Vagina (tissue), 2 donors: Measurements from ENCODE around the gene HECW1. TPM values are rescaled to one million over a fixed set of nuclear protein-coding genes. Genes with fewer than 3 reads are reported as not detected.

Source experiments
- DNase-seq, 2 donors: peaks; one replicate each; pipeline ENCODE4 v3.0.0-alpha.2; 2017; ENCODE audit errors: extremely low spot score in 2 of 2
- H3K27ac ChIP-seq: fragments of 200-600 bp; sonication (generic); one replicate; pipeline ENCODE4 v1.5.1; 2019
- H3K27me3 ChIP-seq: fragments of 200-600 bp; sonication (generic); one replicate; pipeline ENCODE4 v1.5.1; 2019
- H3K36me3 ChIP-seq, 2 donors: fragments of 200-600 bp; sonication (generic); one replicate each; pipeline ENCODE4 v1.5.1; 2017 to 2019
- H3K4me1 ChIP-seq: fragments of 200-600 bp; sonication (generic); one replicate; pipeline ENCODE4 v1.5.1; 2019
- H3K4me3 ChIP-seq, 2 donors: fragments of 200-600 bp; sonication (generic); 1 replicate in 1 of 2; 2 replicates in 1 of 2; pipeline ENCODE4 v1.5.1; 2016 to 2019
- H3K9me3 ChIP-seq: fragments of 200-600 bp; sonication (generic); one replicate; pipeline ENCODE4 v1.5.1; 2019
- POLR2A ChIP-seq, 2 donors: fragments of 450-650 bp; IDR thresholded peaks; one replicate each; pipeline ENCODE4 v1.6.1; 2017; ENCODE audit warnings: antibody characterized with exemption in 2 of 2, mild to moderate bottlenecking in 2 of 2, moderate library complexity in 2 of 2
- POLR2AphosphoS5 ChIP-seq, 2 donors: sonication (generic); formaldehyde crosslinking; IDR thresholded peaks; one replicate each; pipeline ENCODE4 v1.9.0; 2017; ENCODE audit warnings: antibody characterized with exemption in 2 of 2, mild to moderate bottlenecking in 2 of 2, low read depth in 1 of 2; ENCODE audit not compliant: insufficient read depth in 1 of 2
- intact Hi-C: fragments of 100-400 bp; cut with DNase I; formaldehyde crosslinking; loops from one replicate; pipeline ENCODE4 v1.15.1; 2023
- total RNA-seq: library from RNA; depleted of rRNA; stranded (reverse); fragments of >200 nt; gene quantifications from one replicate; pipeline ENCODE4 v1.2.3, GENCODE V29; 2016
- TF ChIP-seq, protein P1 (sequence below), 3 experiments: fragments of 450-650 bp in 2 of 3; fragments of 200-600 bp in 1 of 3; sonication (generic) in 1 of 3; IDR thresholded peaks; one replicate each; pipeline ENCODE4 v1.5.1; 2017 to 2019; ENCODE audit warnings: antibody characterized with exemption in 3 of 3, mild to moderate bottlenecking in 2 of 3, moderate library complexity in 2 of 3

Gene HECW1
- total RNA-seq, 1 donor from 2014 or later, result 2.5 TPM

DNA sequence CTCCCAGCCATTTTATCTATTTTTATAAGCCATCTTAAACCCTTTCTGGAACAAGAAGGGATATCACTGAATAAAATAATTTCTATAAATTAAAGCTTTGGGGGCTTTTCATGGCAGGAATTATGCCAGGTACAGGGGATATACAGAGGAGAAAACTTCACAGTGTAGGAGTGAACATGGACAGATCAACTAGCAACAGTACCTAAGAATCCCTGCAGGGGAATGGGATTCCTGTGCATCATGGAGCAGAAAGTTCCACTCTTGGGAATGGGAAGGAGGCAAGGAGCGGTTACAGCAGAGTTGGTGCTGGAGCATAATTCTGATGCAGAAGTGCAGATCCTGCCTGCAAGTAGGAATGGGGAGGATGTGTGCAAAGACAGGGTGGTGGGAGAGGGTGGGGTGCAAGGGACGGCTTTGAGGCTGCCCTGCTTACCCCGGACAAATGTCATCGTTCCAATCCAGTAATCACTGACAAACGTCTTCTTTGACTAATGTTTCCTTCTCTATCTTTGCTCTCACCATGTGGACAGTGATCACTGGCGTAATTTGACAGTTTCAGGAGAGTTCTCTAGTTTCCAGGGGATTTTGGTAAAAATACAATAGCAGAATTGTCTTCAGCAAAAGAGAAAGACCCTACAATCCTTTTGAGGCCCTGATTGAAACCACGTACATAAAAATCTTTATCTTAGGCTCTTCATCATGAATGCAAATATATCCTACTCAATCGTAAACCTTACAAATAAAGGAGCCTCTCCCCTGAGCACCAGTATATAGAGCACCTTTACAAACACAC, 196.7 kb downstream of the HECW1 start:
- DNase-seq, result no peak
- Histone ChIP-seq H3K27ac (no peak overlapping the region), H3K27me3 (no peaks in the 10 kb centered on the region), H3K36me3 (no peaks in the 10 kb centered on the region), H3K4me3 (no peak overlapping the region), H3K4me1 (no peaks in the 10 kb centered on the region), H3K9me3 (no peaks in the 10 kb centered on the region)
- TF ChIP-seq, protein P1, sequence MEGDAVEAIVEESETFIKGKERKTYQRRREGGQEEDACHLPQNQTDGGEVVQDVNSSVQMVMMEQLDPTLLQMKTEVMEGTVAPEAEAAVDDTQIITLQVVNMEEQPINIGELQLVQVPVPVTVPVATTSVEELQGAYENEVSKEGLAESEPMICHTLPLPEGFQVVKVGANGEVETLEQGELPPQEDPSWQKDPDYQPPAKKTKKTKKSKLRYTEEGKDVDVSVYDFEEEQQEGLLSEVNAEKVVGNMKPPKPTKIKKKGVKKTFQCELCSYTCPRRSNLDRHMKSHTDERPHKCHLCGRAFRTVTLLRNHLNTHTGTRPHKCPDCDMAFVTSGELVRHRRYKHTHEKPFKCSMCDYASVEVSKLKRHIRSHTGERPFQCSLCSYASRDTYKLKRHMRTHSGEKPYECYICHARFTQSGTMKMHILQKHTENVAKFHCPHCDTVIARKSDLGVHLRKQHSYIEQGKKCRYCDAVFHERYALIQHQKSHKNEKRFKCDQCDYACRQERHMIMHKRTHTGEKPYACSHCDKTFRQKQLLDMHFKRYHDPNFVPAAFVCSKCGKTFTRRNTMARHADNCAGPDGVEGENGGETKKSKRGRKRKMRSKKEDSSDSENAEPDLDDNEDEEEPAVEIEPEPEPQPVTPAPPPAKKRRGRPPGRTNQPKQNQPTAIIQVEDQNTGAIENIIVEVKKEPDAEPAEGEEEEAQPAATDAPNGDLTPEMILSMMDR (IDR thresholded peaks at IDR 0.05), result no peak
- no peak for TF ChIP-seq POLR2AphosphoS5 (IDR thresholded peaks at IDR 0.05; ENCODE audit: insufficient read depth in 1 of 2, low read depth in 1 of 2)
- no peak for TF ChIP-seq POLR2A (IDR thresholded peaks at IDR 0.05)
- intact Hi-C loops, result no loop called here

- no peak for DNase-seq
- Histone ChIP-seq H3K9me3 (no peaks in the 10 kb centered on the region), H3K36me3 (no peaks in the 10 kb centered on the region), H3K4me3 (no peak overlapping the region), H3K27ac (no peak overlapping the region), H3K27me3 (no peaks in the 10 kb centered on the region), H3K4me1 (no peaks in the 10 kb centered on the region)
- intact Hi-C loops, result no loop called here
- TF ChIP-seq, protein P1 (IDR thresholded peaks at IDR 0.05), result no peak
- TF ChIP-seq POLR2A (IDR thresholded peaks at IDR 0.05) (no peak), POLR2AphosphoS5 (IDR thresholded peaks at IDR 0.05; ENCODE audit: insufficient read depth in 1 of 2, low read depth in 1 of 2) (no peak)
Measured at GRCh38 chr7:43309706-43310022, 197.2 kb downstream of the HECW1 start.

GRCh38 chr7:43311052-43311451, 198.6 kb downstream of the HECW1 start:
- no peak for DNase-seq
- Histone ChIP-seq H3K4me3 (no peak overlapping the region), H3K9me3 (no peaks in the 10 kb centered on the region), H3K27me3 (no peaks in the 10 kb centered on the region), H3K4me1 (no peaks in the 10 kb centered on the region), H3K36me3 (no peaks in the 10 kb centered on the region), H3K27ac (no peak overlapping the region)
- no peak for TF ChIP-seq POLR2A (IDR thresholded peaks at IDR 0.05)
- no peak for TF ChIP-seq POLR2AphosphoS5 (IDR thresholded peaks at IDR 0.05; ENCODE audit: insufficient read depth in 1 of 2, low read depth in 1 of 2)
- TF ChIP-seq, protein P1 (IDR thresholded peaks at IDR 0.05), result no peak
- intact Hi-C loops, result no loop called here

- intact Hi-C loops, result no loop called here
- H3K9me3 ChIP-seq, result no peaks in the 10 kb centered on the region
- no peaks in the 10 kb centered on the region for H3K36me3 ChIP-seq
- DNase-seq, result no peak
- no peaks in the 10 kb centered on the region for H3K27me3 ChIP-seq
- no peaks in the 10 kb centered on the region for H3K4me1 ChIP-seq
- H3K4me3 ChIP-seq, result no peak overlapping the region
- no peak overlapping the region for H3K27ac ChIP-seq
- TF ChIP-seq POLR2A (IDR thresholded peaks at IDR 0.05) (no peak), POLR2AphosphoS5 (IDR thresholded peaks at IDR 0.05; ENCODE audit: insufficient read depth in 1 of 2, low read depth in 1 of 2) (no peak)
- TF ChIP-seq, protein P1 (IDR thresholded peaks at IDR 0.05), result no peak
Measured at GRCh38 chr7:43311694-43312093, 199.2 kb downstream of the HECW1 start.

DNA sequence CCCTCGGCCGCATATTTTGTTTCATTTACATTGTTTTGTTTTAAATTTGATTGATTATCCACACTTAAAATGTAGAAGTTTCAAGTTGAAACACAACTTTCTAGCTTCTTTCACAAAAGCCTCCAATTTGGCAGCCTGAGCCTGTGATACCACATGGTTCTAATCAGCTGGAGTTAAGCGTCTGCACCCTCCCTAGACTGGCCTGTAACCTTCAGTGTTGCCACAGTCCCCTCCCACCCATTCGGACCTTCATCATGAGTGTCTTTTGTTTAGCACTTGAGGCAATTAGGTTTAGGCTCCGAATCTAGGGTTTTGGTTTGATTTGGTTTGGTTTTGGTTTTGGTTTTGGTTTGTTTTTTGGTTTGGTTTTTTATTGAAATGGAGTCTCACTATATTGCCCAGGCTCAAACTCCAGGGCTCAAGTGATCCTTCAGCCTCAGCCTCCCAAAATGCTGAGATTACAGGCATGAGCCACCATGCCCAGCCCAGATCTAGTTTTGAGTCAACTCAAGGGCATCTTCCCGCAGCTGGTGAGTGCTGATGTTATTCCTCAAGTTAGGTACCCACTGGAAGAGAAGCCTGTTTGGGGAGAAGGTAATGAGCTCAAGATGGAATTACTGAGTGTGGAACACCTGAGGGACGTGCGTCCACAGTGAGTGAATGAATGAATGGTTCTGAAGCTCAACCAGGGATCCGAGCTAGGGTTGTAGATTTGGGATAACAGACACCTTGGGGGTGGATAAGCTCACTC, 201.4 kb downstream of the HECW1 start:
- no peak overlapping the region for H3K4me3 ChIP-seq
- DNase-seq, result peak in 1 of 2 donors; percentile 70
- no peaks in the 10 kb centered on the region for H3K36me3 ChIP-seq
- H3K9me3 ChIP-seq, result no peaks in the 10 kb centered on the region
- TF ChIP-seq, protein P1 (IDR thresholded peaks at IDR 0.05), result no peak
- no peak for TF ChIP-seq POLR2A (IDR thresholded peaks at IDR 0.05)
- TF ChIP-seq POLR2AphosphoS5 (IDR thresholded peaks at IDR 0.05; ENCODE audit: insufficient read depth in 1 of 2, low read depth in 1 of 2), result no peak
- no peaks in the 10 kb centered on the region for H3K27me3 ChIP-seq
- H3K4me1 ChIP-seq, result no peaks in the 10 kb centered on the region
- intact Hi-C loops, result no loop called here
- no peak overlapping the region for H3K27ac ChIP-seq
